Measurements from ENCODE around the gene PRR36.

The PRR36 gene

GRCh38 chr19:7912697-7913564 is 38.7 kb upstream of the PRR36 start:
- DNase-seq (ENCODE audit: low spot score) = no peak

- DNase-seq (ENCODE audit: low spot score) = no peak
Observed at GRCh38 chr19:7912144-7912696, 38.0 kb upstream of the PRR36 start.

GRCh38 chr19:7911508-7912143 is 37.4 kb upstream of the PRR36 start:
- no peak for DNase-seq (ENCODE audit: low spot score)

GRCh38 chr19:7910321-7911161 is 36.4 kb upstream of the PRR36 start:
- no peak for DNase-seq (ENCODE audit: low spot score)

- no peak for DNase-seq (ENCODE audit: low spot score)
Observed at GRCh38 chr19:7909471-7910067, 35.4 kb upstream of the PRR36 start.

GRCh38 chr19:7908742-7909461 is 34.7 kb upstream of the PRR36 start:
- no peak for DNase-seq (ENCODE audit: low spot score)

- no peak for DNase-seq (ENCODE audit: low spot score)
Observed at GRCh38 chr19:7908078-7908699, 34.0 kb upstream of the PRR36 start.

GRCh38 chr19:7907544-7907943 is 33.4 kb upstream of the PRR36 start:
- no peak for DNase-seq (ENCODE audit: low spot score)

GRCh38 chr19:7907122-7907521 is 32.9 kb upstream of the PRR36 start:
- DNase-seq (ENCODE audit: low spot score) = no peak

- DNase-seq (ENCODE audit: low spot score) = no peak
Observed at GRCh38 chr19:7905859-7906258, 31.7 kb upstream of the PRR36 start.

GRCh38 chr19:7905268-7905667 is 31.1 kb upstream of the PRR36 start:
- DNase-seq (ENCODE audit: low spot score) = no peak

GRCh38 chr19:7904074-7905020 is 30.2 kb upstream of the PRR36 start:
- DNase-seq (ENCODE audit: low spot score) = peak; percentile 58

- DNase-seq (ENCODE audit: low spot score) = peak; percentile 100
Observed at GRCh38 chr19:7903244-7904073, 29.3 kb upstream of the PRR36 start, which contains the start of gene MAP2K7. Gene MAP2K7 (plus strand): TSS chr19:7903877. CDS start chr19:7903945, 68 bp downstream.

- DNase-seq (ENCODE audit: low spot score) = no peak
Observed at GRCh38 chr19:7902796-7903243, 28.6 kb upstream of the PRR36 start.

GRCh38 chr19:7901337-7901736 is 27.1 kb upstream of the PRR36 start:
- no peak for DNase-seq (ENCODE audit: low spot score)

GRCh38 chr19:7900931-7901330 is 26.7 kb upstream of the PRR36 start:
- no peak for DNase-seq (ENCODE audit: low spot score)

- DNase-seq (ENCODE audit: low spot score) = no peak
Observed at GRCh38 chr19:7900401-7900870, 26.2 kb upstream of the PRR36 start.

- DNase-seq (ENCODE audit: low spot score) = no peak
Observed at GRCh38 chr19:7899751-7900378, 25.7 kb upstream of the PRR36 start.

Measured in CD4-positive, alpha-beta T cell treated with Interleukin-6 at 100 ng/mL for 8 hours (primary cell).